Aorta (tissue), 5 donors: ENCODE measurements around the gene ZNF8. TPM values are rescaled to one million over a fixed set of nuclear protein-coding genes. Genes with fewer than 3 reads are reported as not detected.

Experiments used
- ATAC-seq: fragments of 200-7000 bp; cut with Tn5 transposase; one replicate; pipeline ENCODE4 v1.9.1; 2022; ENCODE audit warnings: moderate library complexity; ENCODE audit not compliant: low FRiP score
- DNase-seq, 2 donors: peaks; one replicate each; pipeline ENCODE4 v3.0.0-alpha.2; 2020
- H3K27ac ChIP-seq, 2 donors: one replicate each; pipeline ENCODE4 v1.5.1; 2013; ENCODE audit warnings: low read length in 2 of 2, mild to moderate bottlenecking in 2 of 2, moderate library complexity in 2 of 2, control low read depth in 1 of 2, inconsistent platforms in 1 of 2, low read depth in 1 of 2
- H3K27me3 ChIP-seq, 2 donors: one replicate each; pipeline ENCODE4 v1.6.1; 2013; ENCODE audit warnings: control low read depth in 1 of 2, low read length in 1 of 2, mild to moderate bottlenecking in 1 of 2, moderate library complexity in 1 of 2; ENCODE audit not compliant: insufficient read depth in 2 of 2, control insufficient read depth in 1 of 2
- H3K36me3 ChIP-seq, 2 donors: one replicate each; pipeline ENCODE4 v1.6.1; 2013; ENCODE audit warnings: control low read depth in 1 of 2, low read length in 1 of 2, mild to moderate bottlenecking in 1 of 2; ENCODE audit not compliant: insufficient read depth in 2 of 2, control insufficient read depth in 1 of 2
- H3K4me1 ChIP-seq, 2 donors: one replicate each; pipeline ENCODE4 v1.6.1; 2013; ENCODE audit warnings: low read length in 2 of 2, control low read depth in 1 of 2, mild to moderate bottlenecking in 1 of 2, moderate library complexity in 1 of 2; ENCODE audit not compliant: insufficient read depth in 2 of 2, control insufficient read depth in 1 of 2
- H3K4me3 ChIP-seq, 2 donors: one replicate each; pipeline ENCODE4 v1.5.1; 2013; ENCODE audit warnings: low read length in 2 of 2, control low read depth in 1 of 2, mild to moderate bottlenecking in 1 of 2
- H3K9me3 ChIP-seq: one replicate; pipeline ENCODE4 v1.6.1; 2013; ENCODE audit warnings: mild to moderate bottlenecking, low read length; ENCODE audit not compliant: control insufficient read depth
- WGBS, 2 donors: extraction: QIAGEN DNeasy Blood & Tissue Kit; methylation state at CpG; one replicate each; pipeline ENCODE4 v1.1.7; 2013; 5-methylcytosine and 5-hydroxymethylcytosine counted together
- intact Hi-C, 2 donors: fragments of 100-400 bp; cut with DNase I; formaldehyde crosslinking; loops; one replicate each; pipeline versions ENCODE4 v1.14.2 to v1.15.0; 2022
- polyA plus RNA-seq, 2 donors: library from polyadenylated mRNA; stranded (reverse); fragments of 200-250 nt; gene quantifications; one replicate each; pipeline ENCODE4 v1.2.3, GENCODE V29; 2013
- total RNA-seq, 2 donors: library from RNA; stranded (reverse); fragmentation: NEBNext Ultra II Directional; extraction: Animal tissue kit (Norgen Biotek cat#: 25700); gene quantifications; one replicate each; pipeline ENCODE4 v1.2.1, GENCODE V29; 2021
- donor health status: healthy with polysubstance abuse.
- donor health status: Bipolar disorder and iron deficiency.
- donor health status: DM: no; HTN: no; CAD: no.
- donor health status: DM: no; HTN: no; CAD: no.
- donor health status: DM: yes; HTN: yes; CAD: no.

Gene ZNF8
- total and polyA plus RNA-seq, 4 donors, result 0.38 to 7.8 (median 3.9) TPM

GRCh38 chr19:58318297-58318696, 39.5 kb downstream of the ZNF8 start:
- intact Hi-C loops, result no loop called here
- no peak for ATAC-seq
- H3K27me3 ChIP-seq, result no peaks in the 10 kb centered on the region

GRCh38 chr19:58319241-58319640, 40.5 kb downstream of the ZNF8 start:
- no peaks in the 10 kb centered on the region for H3K36me3 ChIP-seq
- DNase-seq, result no peak
- no peaks in the 10 kb centered on the region for H3K4me1 ChIP-seq
- H3K27ac ChIP-seq, result no peak overlapping the region
- WGBS, 2 donors, result 92 to 93% methylated on average over 10 of the region's 10 CpGs
- intact Hi-C loops, result no loop called here
- no peak for ATAC-seq
- H3K9me3 ChIP-seq, result no peaks in the 10 kb centered on the region
- H3K4me3 ChIP-seq, result no peak overlapping the region
- H3K27me3 ChIP-seq, result no peaks in the 10 kb centered on the region

More at GRCh38 chr19:58318297-58318696, 39.5 kb downstream of the ZNF8 start:
- 78 to 83% methylated on average over 4 of the region's 4 CpGs for WGBS, 2 donors
- no peak for DNase-seq
- H3K36me3 ChIP-seq, result peaks cover 0 to 3% of the 10 kb centered on the region in 2 donors
- no peaks in the 10 kb centered on the region for H3K4me1 ChIP-seq
- H3K27ac ChIP-seq, result no peak overlapping the region
- no peaks in the 10 kb centered on the region for H3K9me3 ChIP-seq
- H3K4me3 ChIP-seq, result no peak overlapping the region

GRCh38 chr19:58325311-58326022, 46.7 kb downstream of the ZNF8 start:
- Histone ChIP-seq H3K27me3 (no peaks in the 10 kb centered on the region), H3K27ac (no peak overlapping the region), H3K9me3 (no peaks in the 10 kb centered on the region), H3K4me1 (peaks cover 3 to 5% of the 10 kb centered on the region in 2 donors), H3K36me3 (no peaks in the 10 kb centered on the region), H3K4me3 (no peak overlapping the region)
- intact Hi-C loops, result loop anchor here (2.0 to 5.0 kb wide), 2 partner anchors 37 to 55 kb away; partner anchors contain the start of genes ZNF497 (in 2 of the 2) and ZNF837 (in 1 of the 2)
- no peak for ATAC-seq
- peak in 1 of 2 donors; percentile 9 for DNase-seq
- WGBS, 2 donors, result 81 to 84% methylated on average over 6 of the region's 6 CpGs

- peak; percentile 30 for ATAC-seq
- 1 to 2% methylated on average over 9 of the region's 9 CpGs for WGBS, 2 donors
Measured at GRCh38 chr19:58326501-58326913, 47.8 kb downstream of the ZNF8 start.

GRCh38 chr19:58326914-58327726, 48.4 kb downstream of the ZNF8 start, which contains the start of gene ZSCAN22:
Gene ZSCAN22 (plus strand): TSS chr19:58326994. CDS start chr19:58334803, 7,809 bp downstream.
- H3K4me3 ChIP-seq, result peak within 1 kb of the TSS; percentile 61 to 62
- peaks cover 3 to 5% of the 10 kb centered on the region in 2 donors for H3K4me1 ChIP-seq
- peak within 1 kb of the TSS; percentile 4 to 83 for H3K27ac ChIP-seq
- intact Hi-C loops, result loop anchor here (1.0 to 5.0 kb wide), 3 partner anchors 22 to 54 kb away; partner anchors contain the start of genes ZNF497 (in 2 of the 2), ERVK3-1 (in 1 of the 2) and ZNF837 (in 1 of the 2)
- H3K27me3 ChIP-seq, result no peaks in the 10 kb centered on the region
- peak; percentile 98 to 100 for DNase-seq
- WGBS, 2 donors, result 0% methylated on average over 62 of the region's 62 CpGs
- H3K36me3 ChIP-seq, result no peaks in the 10 kb centered on the region
- peak; percentile 98 for ATAC-seq
- H3K9me3 ChIP-seq, result no peaks in the 10 kb centered on the region

More at GRCh38 chr19:58326501-58326913, 47.8 kb downstream of the ZNF8 start:
- Histone ChIP-seq H3K9me3 (no peaks in the 10 kb centered on the region), H3K27ac (no peak overlapping the region), H3K36me3 (no peaks in the 10 kb centered on the region), H3K27me3 (no peaks in the 10 kb centered on the region), H3K4me3 (peak overlapping the region in 1 of 2 donors; percentile 62), H3K4me1 (peaks cover 3 to 5% of the 10 kb centered on the region in 2 donors)
- intact Hi-C loops, result loop anchor here (2.0 to 5.0 kb wide), 2 partner anchors 36 to 54 kb away; partner anchors contain the start of genes ZNF497 (in 2 of the 2) and ZNF837 (in 1 of the 2)
- DNase-seq, result no peak

GRCh38 chr19:58328999-58329398, 50.2 kb downstream of the ZNF8 start:
- Histone ChIP-seq H3K36me3 (no peaks in the 10 kb centered on the region), H3K4me3 (no peak overlapping the region), H3K27me3 (no peaks in the 10 kb centered on the region), H3K27ac (no peak overlapping the region), H3K9me3 (no peaks in the 10 kb centered on the region), H3K4me1 (peaks cover 3 to 5% of the 10 kb centered on the region in 2 donors)
- intact Hi-C loops, result loop anchor here (5.0 kb wide), 1 partner anchor 33 kb away; the partner anchor contains the start of gene ZNF497 (in 2 of the 2)
- 46 to 61% methylated on average over 10 of the region's 10 CpGs for WGBS, 2 donors
- peak in 1 of 2 donors; percentile 59 for DNase-seq
- no peak for ATAC-seq

GRCh38 chr19:58330458-58330857, 51.7 kb downstream of the ZNF8 start:
- H3K27me3 ChIP-seq, result no peaks in the 10 kb centered on the region
- no peak overlapping the region for H3K4me3 ChIP-seq
- H3K27ac ChIP-seq, result no peak overlapping the region
- peaks cover 3 to 5% of the 10 kb centered on the region in 2 donors for H3K4me1 ChIP-seq
- peaks cover 0 to 5% of the 10 kb centered on the region in 2 donors for H3K36me3 ChIP-seq
- peak in 1 of 2 donors; percentile 11 for DNase-seq
- H3K9me3 ChIP-seq, result no peaks in the 10 kb centered on the region
- no peak for ATAC-seq
- 65 to 79% methylated on average over 4 of the region's 4 CpGs for WGBS, 2 donors
- intact Hi-C loops, result no loop called here

GRCh38 chr19:58332697-58333096, 53.9 kb downstream of the ZNF8 start:
- ATAC-seq, result no peak
- Histone ChIP-seq H3K27ac (no peak overlapping the region), H3K36me3 (peaks cover 0 to 5% of the 10 kb centered on the region in 2 donors), H3K27me3 (no peaks in the 10 kb centered on the region), H3K9me3 (no peaks in the 10 kb centered on the region), H3K4me3 (no peak overlapping the region), H3K4me1 (peaks cover 0 to 3% of the 10 kb centered on the region in 2 donors)
- WGBS, 2 donors, result 88 to 94% methylated on average over 1 of the region's 1 CpG
- intact Hi-C loops, result no loop called here
- DNase-seq, result no peak
